ENCODE data around the gene SEC16B.
A peak's percentile ranks its signal among the peaks of the same experiment; 100 is the strongest.

SEC16B gene

GRCh38 chr1:177976596-177976995, 6.7 kb upstream of the SEC16B start:
- DNase-seq (ENCODE audit: low spot score): no peak

- DNase-seq (ENCODE audit: low spot score): no peak
Measured at GRCh38 chr1:177975588-177976495, 6.0 kb upstream of the SEC16B start.

- DNase-seq (ENCODE audit: low spot score): no peak
Measured at GRCh38 chr1:177973585-177973984, 3.7 kb upstream of the SEC16B start.

GRCh38 chr1:177969109-177969508, 749 bp downstream of the SEC16B start:
- no peak for DNase-seq (ENCODE audit: low spot score)

- DNase-seq (ENCODE audit: low spot score): no peak
Measured at GRCh38 chr1:177966199-177966598, 3.7 kb downstream of the SEC16B start.

GRCh38 chr1:177965293-177965692, 4.6 kb downstream of the SEC16B start:
- no peak for DNase-seq (ENCODE audit: low spot score)

GRCh38 chr1:177964336-177964735, 5.5 kb downstream of the SEC16B start:
- DNase-seq (ENCODE audit: low spot score): no peak

GRCh38 chr1:177960939-177961622, 8.8 kb downstream of the SEC16B start:
- DNase-seq (ENCODE audit: low spot score): no peak

- no peak for DNase-seq (ENCODE audit: low spot score)
Measured at GRCh38 chr1:177959811-177960515, 9.9 kb downstream of the SEC16B start.

GRCh38 chr1:177958092-177958491, 11.8 kb downstream of the SEC16B start:
- no peak for DNase-seq (ENCODE audit: low spot score)

GRCh38 chr1:177954076-177954475, 15.8 kb downstream of the SEC16B start:
- DNase-seq (ENCODE audit: low spot score): no peak

GRCh38 chr1:177953549-177953948, 16.3 kb downstream of the SEC16B start:
- no peak for DNase-seq (ENCODE audit: low spot score)

GRCh38 chr1:177952691-177953090, 17.2 kb downstream of the SEC16B start:
- DNase-seq (ENCODE audit: low spot score): no peak

GRCh38 chr1:177952249-177952648, 17.6 kb downstream of the SEC16B start:
- no peak for DNase-seq (ENCODE audit: low spot score)

- no peak for DNase-seq (ENCODE audit: low spot score)
Measured at GRCh38 chr1:177950506-177950905, 19.4 kb downstream of the SEC16B start.

GRCh38 chr1:177948336-177948972, 21.4 kb downstream of the SEC16B start:
- DNase-seq (ENCODE audit: low spot score): peak; percentile 47

GRCh38 chr1:177947623-177948022, 22.2 kb downstream of the SEC16B start:
- DNase-seq (ENCODE audit: low spot score): no peak

GRCh38 chr1:177945943-177946650, 23.8 kb downstream of the SEC16B start:
- peak; percentile 47 for DNase-seq (ENCODE audit: low spot score)

- no peak for DNase-seq (ENCODE audit: low spot score)
Measured at GRCh38 chr1:177944016-177944949, 25.6 kb downstream of the SEC16B start.

GRCh38 chr1:177941976-177942375, 27.9 kb downstream of the SEC16B start:
- no peak for DNase-seq (ENCODE audit: low spot score)
